AG04450 (cell line): ENCODE data around the gene TSC22D3. TPM values are rescaled to one million over a fixed set of nuclear protein-coding genes. Genes with fewer than 3 reads are reported as not detected.

Experiments
- CTCF ChIA-PET: fragments of 300-600, 350-600 bp; formaldehyde crosslinking; extraction: SDS; loops from one replicate; lab custom pipeline; 2022; ENCODE audit warnings: antibody characterized with exemption, inconsistent platforms; lab: Charles Lee
- POLR2A ChIA-PET: fragments of 350-600 bp; formaldehyde crosslinking; extraction: SDS; loops from one replicate; lab custom pipeline; 2021; ENCODE audit warnings: antibody characterized with exemption, inconsistent platforms; lab: Yijun Ruan, JAX
- DNase-seq: peaks from one replicate; pipeline ENCODE4 v3.0.0-alpha.2; 2011; ENCODE audit warnings: low read depth, low spot score
- H3K27ac ChIP-seq: one replicate; pipeline ENCODE4 v1.5.1; 2012; ENCODE audit warnings: low read depth, low read length, control low read depth
- H3K27me3 ChIP-seq: one replicate; pipeline ENCODE4 v1.6.0; 2012; ENCODE audit warnings: low read length; ENCODE audit not compliant: control insufficient read depth, insufficient read depth
- H3K4me3 ChIP-seq: 2 replicates; pipeline ENCODE4 v1.5.1; 2011; ENCODE audit warnings: mild to moderate bottlenecking, low read depth, low read length, control low read depth
- H3K9me3 ChIP-seq: 2 replicates; pipeline ENCODE4 v1.5.1; 2012; ENCODE audit warnings: low read length; ENCODE audit not compliant: control insufficient read depth, insufficient read depth
- CTCF ChIP-seq: IDR thresholded peaks from 2 replicates; pipeline ENCODE4 v1.5.1; 2011; ENCODE audit warnings: low read depth, low read length, control low read depth, inconsistent platforms
- polyA plus RNA-seq: library from polyadenylated mRNA; depleted of rRNA; stranded (reverse); fragments of >200 nt; gene quantifications from 2 replicates; pipeline ENCODE4 v1.2.3, GENCODE V29; 2011

Gene TSC22D3
- polyA plus RNA-seq, 1 experiment = 25.3 TPM

GRCh38 chrX:107729558-107730297 lies 45.9 kb downstream of the TSC22D3 start:
- CTCF ChIA-PET = interaction anchor here (0.7 to 1.3 kb wide), 4 partner anchors 10 to 70 kb away, joined by 3 to 5 read pairs (median 4); no protein-coding TSS in a partner anchor

GRCh38 chrX:107728371-107729099 lies 47.1 kb downstream of the TSC22D3 start:
- DNase-seq = no peak
- no peaks in the 10 kb centered on the region for H3K9me3 ChIP-seq
- no peak for TF ChIP-seq CTCF
- POLR2A ChIA-PET = no interaction called here
- CTCF ChIA-PET = interaction anchor here (1.0 kb wide), 1 partner anchor 69 kb away, joined by 4 read pairs; no protein-coding TSS in a partner anchor
- no peaks in the 10 kb centered on the region for H3K27me3 ChIP-seq
- H3K27ac ChIP-seq = no peak overlapping the region
- no peak overlapping the region for H3K4me3 ChIP-seq

More at GRCh38 chrX:107729558-107730297, 45.9 kb downstream of the TSC22D3 start:
- Histone ChIP-seq H3K27ac (no peak overlapping the region), H3K9me3 (no peaks in the 10 kb centered on the region), H3K27me3 (no peaks in the 10 kb centered on the region), H3K4me3 (no peak overlapping the region)
- POLR2A ChIA-PET = interaction anchor here (0.6 kb wide), 1 partner anchor 33 kb away, joined by 3 read pairs; no protein-coding TSS in a partner anchor
- TF ChIP-seq CTCF = no peak
- DNase-seq = no peak

- no peak overlapping the region for H3K27ac ChIP-seq
- no peak overlapping the region for H3K4me3 ChIP-seq
- no peak for TF ChIP-seq CTCF
- no peaks in the 10 kb centered on the region for H3K9me3 ChIP-seq
- H3K27me3 ChIP-seq = no peaks in the 10 kb centered on the region
- DNase-seq = no peak
- POLR2A ChIA-PET = no interaction called here
- CTCF ChIA-PET = interaction anchor here (0.9 kb wide), 1 partner anchor 8 kb away, joined by 6 read pairs; no protein-coding TSS in a partner anchor
Observed at GRCh38 chrX:107726816-107727534, 48.6 kb downstream of the TSC22D3 start.

- Histone ChIP-seq H3K9me3 (no peaks in the 10 kb centered on the region), H3K4me3 (no peak overlapping the region)
- CTCF ChIA-PET = no interaction called here
Observed at GRCh38 chrX:107725761-107726555, 49.6 kb downstream of the TSC22D3 start.

More at GRCh38 chrX:107725761-107726555, 49.6 kb downstream of the TSC22D3 start:
- no peak overlapping the region for H3K27ac ChIP-seq
- H3K27me3 ChIP-seq = no peaks in the 10 kb centered on the region
- no peak for TF ChIP-seq CTCF
- POLR2A ChIA-PET = interaction anchor here (1.0 kb wide), 1 partner anchor 155 kb away, joined by 3 read pairs; no protein-coding TSS in a partner anchor
- DNase-seq = no peak
